IMR-90 (cell line): ENCODE data around the gene STAT5A. TPM values are rescaled to one million over a fixed set of nuclear protein-coding genes. Genes with fewer than 3 reads are reported as not detected.

Experiments
- ATAC-seq: fragments of 200-7000 bp; cut with Tn5 transposase; 2 replicates; pipeline ENCODE4 v1.9.1; 2020; ENCODE audit warnings: low read depth, mild to moderate bottlenecking, moderate library complexity
- Bru-seq: library from RNA; stranded (reverse); fragments of 400-500 nt; gene quantifications from one replicate; lab custom pipeline; 2021; lab: Mats Ljungman, UMichigan
- BruChase-seq, 2 experiments: library from RNA; stranded (reverse); fragments of 400-500 nt; gene quantifications; one replicate each; lab custom pipeline; 2021; lab: Mats Ljungman, UMichigan
- BruUV-seq: library from RNA; stranded (reverse); fragments of 400-500 nt; replicated peaks from 2 replicates; lab custom pipeline; 2021; lab: Mats Ljungman, UMichigan
- CTCF ChIA-PET: fragments of 300-600 bp; formaldehyde crosslinking; extraction: SDS; loops from one replicate; lab custom pipeline; 2021; ENCODE audit warnings: antibody characterized with exemption; lab: Yijun Ruan, JAX
- POLR2A ChIA-PET: fragments of 300-600 bp; sonication (Branson Sonifier 250); formaldehyde crosslinking; loops from one replicate; lab custom pipeline; 2022; ENCODE audit warnings: antibody characterized with exemption; ENCODE audit not compliant: unreplicated experiment; lab: Charles Lee
- DNase-seq: peaks from one replicate; pipeline ENCODE4 v3.0.0; 2013
- H2AFZ ChIP-seq: replicated peaks from 2 replicates; pipeline ENCODE3; 2013; ENCODE audit warnings: low read length, mild to moderate bottlenecking; ENCODE audit not compliant: poor library complexity
- H2AK5ac ChIP-seq: 2 replicates; pipeline ENCODE4 v1.6.1; 2013; ENCODE audit warnings: low read depth, low read length, inconsistent platforms
- H2AK9ac ChIP-seq: replicated peaks from 2 replicates; pipeline ENCODE3; 2013; ENCODE audit warnings: mild to moderate bottlenecking, low read depth, low read length, moderate library complexity; ENCODE audit not compliant: poor library complexity
- H2BK120ac ChIP-seq: 2 replicates; pipeline ENCODE4 v1.6.1; 2013; ENCODE audit warnings: low read depth, low read length, inconsistent platforms
- H2BK15ac ChIP-seq: 3 replicates; pipeline ENCODE4 v1.6.1; 2013; ENCODE audit warnings: low read depth, low read length, inconsistent platforms
- H2BK20ac ChIP-seq: 2 replicates; pipeline ENCODE4 v1.6.1; 2013; ENCODE audit warnings: low read depth, mild to moderate bottlenecking, inconsistent platforms, low read length, moderate library complexity
- H2BK5ac ChIP-seq: 2 replicates; pipeline ENCODE4 v1.6.1; 2013; ENCODE audit warnings: mild to moderate bottlenecking, low read depth, low read length, inconsistent platforms; ENCODE audit not compliant: poor library complexity, severe bottlenecking
- H3K14ac ChIP-seq: replicated peaks from 2 replicates; pipeline ENCODE4 v1.6.1; 2013; ENCODE audit warnings: low read depth, low read length, inconsistent platforms
- H3K18ac ChIP-seq: 2 replicates; pipeline ENCODE4 v1.6.1; 2013; ENCODE audit warnings: low read depth, low read length, control low read depth
- H3K23ac ChIP-seq: 2 replicates; pipeline ENCODE4 v1.6.1; 2013; ENCODE audit warnings: low read depth, low read length, inconsistent platforms
- H3K27ac ChIP-seq: 2 replicates; pipeline ENCODE4 v1.5.1; 2013; ENCODE audit warnings: mild to moderate bottlenecking, control low read depth, low read length; ENCODE audit not compliant: insufficient read depth
- H3K27me3 ChIP-seq: 2 replicates; pipeline ENCODE4 v1.6.1; 2013; ENCODE audit warnings: low read length; ENCODE audit not compliant: control insufficient read depth, insufficient read depth
- H3K36me3 ChIP-seq: 2 replicates; pipeline ENCODE4 v1.6.1; 2013; ENCODE audit warnings: low read length, mixed read lengths; ENCODE audit not compliant: control insufficient read depth, insufficient read depth
- H3K4ac ChIP-seq: 2 replicates; pipeline ENCODE4 v1.6.1; 2013; ENCODE audit warnings: low read depth, low read length, inconsistent platforms
- H3K4me1 ChIP-seq: 2 replicates; pipeline ENCODE4 v1.6.1; 2013; ENCODE audit warnings: low read length, mixed read lengths; ENCODE audit not compliant: control insufficient read depth, insufficient read depth
- H3K4me2 ChIP-seq: 2 replicates; pipeline ENCODE4 v1.6.1; 2013; ENCODE audit warnings: low read depth, mild to moderate bottlenecking, control low read depth, low read length, moderate library complexity
- H3K4me3 ChIP-seq: 2 replicates; pipeline ENCODE4 v1.5.1; 2013; ENCODE audit warnings: low read depth, mild to moderate bottlenecking, control low read depth, low read length, moderate library complexity; ENCODE audit not compliant: insufficient read depth
- H3K56ac ChIP-seq: 2 replicates; pipeline ENCODE4 v1.6.1; 2013; ENCODE audit warnings: low read length, inconsistent platforms; ENCODE audit not compliant: insufficient read depth; ENCODE audit errors: extremely low read depth
- H3K79me1 ChIP-seq, 2 experiments: 2 replicates each; pipeline ENCODE4 v1.6.1; 2013; ENCODE audit warnings: low read length in 2 of 2, inconsistent platforms in 1 of 2, low read depth in 1 of 2
- H3K9ac ChIP-seq: 2 replicates; pipeline ENCODE4 v1.6.1; 2013; ENCODE audit warnings: low read depth, low read length, control low read depth
- H3K9me1 ChIP-seq: 2 replicates; pipeline ENCODE4 v1.6.1; 2013; ENCODE audit warnings: low read length, inconsistent platforms; ENCODE audit not compliant: insufficient read depth
- H3K9me3 ChIP-seq: 2 replicates; pipeline ENCODE4 v1.6.1; 2013; ENCODE audit warnings: low read length; ENCODE audit not compliant: control insufficient read depth, insufficient read depth
- H4K20me1 ChIP-seq: 2 replicates; pipeline ENCODE4 v1.6.1; 2013; ENCODE audit warnings: low read length, inconsistent platforms; ENCODE audit not compliant: insufficient read depth
- H4K5ac ChIP-seq: 2 replicates; pipeline ENCODE4 v1.6.1; 2013; ENCODE audit warnings: mild to moderate bottlenecking, low read depth, low read length, control low read depth
- H4K8ac ChIP-seq, 2 experiments: 2 replicates each; pipeline ENCODE4 v1.6.1; 2013; ENCODE audit warnings: low read depth in 2 of 2, low read length in 2 of 2, control low read depth in 1 of 2, inconsistent platforms in 1 of 2
- H4K91ac ChIP-seq: 2 replicates; pipeline ENCODE4 v1.6.1; 2013; ENCODE audit warnings: low read depth, low read length, inconsistent platforms; ENCODE audit not compliant: insufficient read depth
- CTCF ChIP-seq: conservative IDR thresholded peaks from 2 replicates; pipeline ENCODE4 v1.5.1; 2012; ENCODE audit warnings: mild to moderate bottlenecking, low read depth, low read length, improper control_type of control experiment
- MAZ ChIP-seq: IDR thresholded peaks from 2 replicates; pipeline ENCODE4 v1.6.1; 2012; ENCODE audit warnings: low read depth, mild to moderate bottlenecking, low read length, improper control_type of control experiment, moderate library complexity, borderline replicate concordance
- NFE2L2 ChIP-seq: fragments of 150-350 bp; IDR thresholded peaks from 2 replicates; pipeline ENCODE4 v1.6.1; 2016; ENCODE audit warnings: low read depth, mild to moderate bottlenecking, low read length
- RAD21 ChIP-seq: IDR thresholded peaks from 2 replicates; pipeline ENCODE4 v1.6.1; 2012; ENCODE audit warnings: low read length, improper control_type of control experiment
- SMC3 ChIP-seq: fragments of 150-350 bp; IDR thresholded peaks from 2 replicates; pipeline ENCODE4 v1.6.1; 2016; ENCODE audit warnings: low read depth, mild to moderate bottlenecking, antibody characterized with exemption, low read length, moderate library complexity
- WGBS, 2 experiments: methylation state at CpG; one replicate each; pipeline versions ENCODE4 v1.1.5 to v1.1.7; 2013; ENCODE audit warnings: missing lambda C conversion rate in 2 of 2; ENCODE audit not compliant: insufficient read length in 1 of 2; ENCODE audit errors: extremely low coverage in 2 of 2; 5-methylcytosine and 5-hydroxymethylcytosine counted together
- dilution Hi-C: fragments of 300-500 bp; cut with HindIII; formaldehyde crosslinking; loops from one replicate; pipeline ENCODE4 v1.14.3; 2018; ENCODE audit warnings: low sequenced_read_pairs; ENCODE audit not compliant: unreplicated experiment
- in situ Hi-C: fragments of 300-500 bp; cut with MboI; formaldehyde crosslinking; loops from 3 replicates; pipeline ENCODE4 v1.14.3; 2019; ENCODE audit warnings: low sequenced_read_pairs, inconsistent platforms, mixed read lengths
- intact Hi-C: fragments of 100-400 bp; cut with micrococcal nuclease; formaldehyde crosslinking; loops from 2 replicates; pipeline ENCODE4 v1.10.0; 2022
- long read RNA-seq: library from polyadenylated mRNA; unstranded; transcript quantifications from one replicate; pipeline ENCODE4 v2.0.0, GENCODE V29; 2021; ENCODE audit not compliant: unreplicated experiment
- polyA plus RNA-seq, 3 experiments: library from polyadenylated mRNA; depleted of rRNA; stranded (reverse); fragments of >200 nt; gene quantifications; 2 replicates each; pipeline ENCODE4 v1.2.3, GENCODE V29; 2012; ENCODE audit warnings: low replicate concordance in 1 of 3
- total RNA-seq: library from RNA; depleted of rRNA; stranded (reverse); fragments of >200 nt; gene quantifications from 2 replicates; pipeline ENCODE4 v1.2.3, GENCODE V29; 2012; rRNA removed
- TF ChIP-seq, protein P1 (sequence below): fragments of 150-350 bp; IDR thresholded peaks from 2 replicates; pipeline ENCODE4 v1.6.1; 2017; ENCODE audit warnings: mild to moderate bottlenecking, antibody characterized with exemption, low read length, low read depth

The STAT5A gene
- 1.3 and 1.4 TPM in 2 replicates for total RNA-seq
- polyA plus RNA-seq (2012; rRNA removed), result 1.4 and 1.5 TPM in 2 replicates
- polyA plus RNA-seq (2012; cell fraction: cytosol; rRNA removed), result 1.9 and 2.0 TPM in 2 replicates
- 5.2 and 5.6 TPM in 2 replicates for polyA plus RNA-seq (2012; cell fraction: nucleus; rRNA removed; ENCODE audit: low replicate concordance)
- percentile 41 among the genes with signal in this experiment for Bru-seq, nascent RNA
- percentile 45 among the genes with signal in this experiment for BruChase-seq, experiment 1, labeled RNA remaining after a 6-hour chase
- BruChase-seq, experiment 2, labeled RNA remaining after a 2-hour chase, result percentile 41 among the genes with signal in this experiment
- long read RNA-seq, partial matches to known transcripts, result 4 of 14 reads
- long read RNA-seq, other reads (novel, unspliced or antisense), result 5 of 14 reads

GRCh38 chr17:42287977-42288802 lies at the start of gene STAT5A:
Gene STAT5A (plus strand): TSS chr17:42288498. CDS start chr17:42289412, 914 bp downstream.
- WGBS, 2 experiments, result 10% methylated on average over 38 of the region's 88 CpGs; no CpG with 5 or more reads in 1 of the 2 experiments
- Histone ChIP-seq H3K27me3 (no peaks in the 10 kb centered on the region; the same call in 1 of the 2 replicates), H2AFZ (peak within 1 kb of the TSS; percentile 92), H2AK5ac (peak within 1 kb of the TSS; percentile 60; the same call in 1 of the 2 replicates), H3K18ac (no peak within 1 kb of the TSS), H4K5ac (peak within 1 kb of the TSS; percentile 4), H3K27ac (no peak within 1 kb of the TSS; the same call in 1 of the 2 replicates), H3K9me1 (0 out of 2 replicates have a peak, but pooled peaks cover 4% of the 10 kb centered on the region), H3K4me2 (peak within 1 kb of the TSS; percentile 63), H3K23ac (peak within 1 kb of the TSS; percentile 67; the same call in 1 of the 2 replicates), H3K14ac (peak within 1 kb of the TSS; percentile 65; the same call in 1 of the 2 replicates), H2BK20ac (no peak within 1 kb of the TSS), H4K91ac (no peak within 1 kb of the TSS), H3K4ac (peak within 1 kb of the TSS; percentile 22), H2AK9ac (peak within 1 kb of the TSS; percentile 75), H4K20me1 (no peaks in the 10 kb centered on the region), H2BK120ac (peak within 1 kb of the TSS; percentile 14; the same call in 1 of the 2 replicates), H4K8ac (peak within 1 kb of the TSS; percentile 74 to 83; a peak in 3 of 4 replicates), H3K4me3 (peak within 1 kb of the TSS; percentile 63), H2BK5ac (no peak within 1 kb of the TSS), H2BK15ac (no peak within 1 kb of the TSS), H3K9ac (peak within 1 kb of the TSS; percentile 28), H3K79me1 (no peaks in the 10 kb centered on the region), H3K9me3 (no peaks in the 10 kb centered on the region), H3K4me1 (peaks cover 14% of the 10 kb centered on the region), H3K56ac (no peak within 1 kb of the TSS), H3K36me3 (no peaks in the 10 kb centered on the region)
- TF ChIP-seq RAD21 (no peak), NFE2L2 (no peak), CTCF (no peak), MAZ (no peak), SMC3 (no peak)
- TF ChIP-seq, protein P1, sequence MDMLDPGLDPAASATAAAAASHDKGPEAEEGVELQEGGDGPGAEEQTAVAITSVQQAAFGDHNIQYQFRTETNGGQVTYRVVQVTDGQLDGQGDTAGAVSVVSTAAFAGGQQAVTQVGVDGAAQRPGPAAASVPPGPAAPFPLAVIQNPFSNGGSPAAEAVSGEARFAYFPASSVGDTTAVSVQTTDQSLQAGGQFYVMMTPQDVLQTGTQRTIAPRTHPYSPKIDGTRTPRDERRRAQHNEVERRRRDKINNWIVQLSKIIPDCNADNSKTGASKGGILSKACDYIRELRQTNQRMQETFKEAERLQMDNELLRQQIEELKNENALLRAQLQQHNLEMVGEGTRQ, result peak; percentile 82
- POLR2A ChIA-PET, result no interaction called here
- CTCF ChIA-PET, result no interaction called here
- peak; percentile 96 for ATAC-seq
- dilution Hi-C loops, result no loop called here
- peak; percentile 69 for DNase-seq
- BruUV-seq, result no TSS peak
- intact Hi-C loops, result no loop called here
- in situ Hi-C loops, result no loop called here
